ENCODE results near the gene ABLIM2.

Gene ABLIM2

GRCh38 chr4:8098506-8098905 lies 60.1 kb downstream of the ABLIM2 start:
- TF ChIP-seq ARNTL (CRISPR knock-in tag; IDR thresholded peaks at IDR 0.05; ENCODE audit: borderline replicate concordance, low read depth) (no peak), SNAI2 (CRISPR knock-in tag; IDR thresholded peaks at IDR 0.05) (no peak), ZFP30 (CRISPR knock-in tag; IDR thresholded peaks at IDR 0.05) (no peak), CREB5 (CRISPR knock-in tag; IDR thresholded peaks at IDR 0.05; ENCODE audit: low read depth) (no peak), POU6F1 (CRISPR knock-in tag; IDR thresholded peaks at IDR 0.05; ENCODE audit: borderline replicate concordance, low read depth) (no peak)
- ATAC-seq = no peak

GRCh38 chr4:8097721-8098345 lies 60.8 kb downstream of the ABLIM2 start:
- TF ChIP-seq ARNTL (CRISPR knock-in tag; IDR thresholded peaks at IDR 0.05; ENCODE audit: borderline replicate concordance, low read depth) (no peak), PPARA (CRISPR knock-in tag; IDR thresholded peaks at IDR 0.05; ENCODE audit: borderline replicate concordance) (no peak), CSDC2 (CRISPR knock-in tag; IDR thresholded peaks at IDR 0.05) (no peak), SNAI2 (CRISPR knock-in tag; IDR thresholded peaks at IDR 0.05) (no peak), ZFP3 (CRISPR knock-in tag; IDR thresholded peaks at IDR 0.05) (no peak), ZNF565 (CRISPR knock-in tag; conservative IDR thresholded peaks at IDR 0.05; ENCODE audit: low read depth) (no peak), BACH2 (CRISPR knock-in tag; IDR thresholded peaks at IDR 0.05; ENCODE audit: borderline replicate concordance) (no peak), CSRNP3 (CRISPR knock-in tag; IDR thresholded peaks at IDR 0.05) (no peak), OSR1 (CRISPR knock-in tag; IDR thresholded peaks at IDR 0.05) (no peak), ESRRG (CRISPR knock-in tag; IDR thresholded peaks at IDR 0.05) (no peak)
- TF ChIP-seq, protein P1, sequence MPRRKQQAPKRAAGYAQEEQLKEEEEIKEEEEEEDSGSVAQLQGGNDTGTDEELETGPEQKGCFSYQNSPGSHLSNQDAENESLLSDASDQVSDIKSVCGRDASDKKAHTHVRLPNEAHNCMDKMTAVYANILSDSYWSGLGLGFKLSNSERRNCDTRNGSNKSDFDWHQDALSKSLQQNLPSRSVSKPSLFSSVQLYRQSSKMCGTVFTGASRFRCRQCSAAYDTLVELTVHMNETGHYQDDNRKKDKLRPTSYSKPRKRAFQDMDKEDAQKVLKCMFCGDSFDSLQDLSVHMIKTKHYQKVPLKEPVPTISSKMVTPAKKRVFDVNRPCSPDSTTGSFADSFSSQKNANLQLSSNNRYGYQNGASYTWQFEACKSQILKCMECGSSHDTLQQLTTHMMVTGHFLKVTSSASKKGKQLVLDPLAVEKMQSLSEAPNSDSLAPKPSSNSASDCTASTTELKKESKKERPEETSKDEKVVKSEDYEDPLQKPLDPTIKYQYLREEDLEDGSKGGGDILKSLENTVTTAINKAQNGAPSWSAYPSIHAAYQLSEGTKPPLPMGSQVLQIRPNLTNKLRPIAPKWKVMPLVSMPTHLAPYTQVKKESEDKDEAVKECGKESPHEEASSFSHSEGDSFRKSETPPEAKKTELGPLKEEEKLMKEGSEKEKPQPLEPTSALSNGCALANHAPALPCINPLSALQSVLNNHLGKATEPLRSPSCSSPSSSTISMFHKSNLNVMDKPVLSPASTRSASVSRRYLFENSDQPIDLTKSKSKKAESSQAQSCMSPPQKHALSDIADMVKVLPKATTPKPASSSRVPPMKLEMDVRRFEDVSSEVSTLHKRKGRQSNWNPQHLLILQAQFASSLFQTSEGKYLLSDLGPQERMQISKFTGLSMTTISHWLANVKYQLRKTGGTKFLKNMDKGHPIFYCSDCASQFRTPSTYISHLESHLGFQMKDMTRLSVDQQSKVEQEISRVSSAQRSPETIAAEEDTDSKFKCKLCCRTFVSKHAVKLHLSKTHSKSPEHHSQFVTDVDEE (CRISPR knock-in tag; IDR thresholded peaks at IDR 0.05) = no peak
- no peak; the same call in 2 of the 3 replicates for ATAC-seq

- no peak for ATAC-seq
- no peak for TF ChIP-seq PATZ1 (CRISPR knock-in tag; IDR thresholded peaks at IDR 0.05; ENCODE audit: borderline replicate concordance)
- TF ChIP-seq CSRNP3 (CRISPR knock-in tag; IDR thresholded peaks at IDR 0.05) = no peak
- no peak for TF ChIP-seq TCF4 (CRISPR knock-in tag; IDR thresholded peaks at IDR 0.05; ENCODE audit: borderline replicate concordance)
- no peak for TF ChIP-seq SNAI2 (CRISPR knock-in tag; IDR thresholded peaks at IDR 0.05)
- no peak for TF ChIP-seq ISL1 (CRISPR knock-in tag; IDR thresholded peaks at IDR 0.05)
- no peak for TF ChIP-seq CSDC2 (CRISPR knock-in tag; IDR thresholded peaks at IDR 0.05)
- TF ChIP-seq ZFP3 (CRISPR knock-in tag; IDR thresholded peaks at IDR 0.05) = no peak
- TF ChIP-seq OSR1 (CRISPR knock-in tag; IDR thresholded peaks at IDR 0.05) = no peak
- TF ChIP-seq ZNF70 (CRISPR knock-in tag; IDR thresholded peaks at IDR 0.05) = no peak
- no peak for TF ChIP-seq BACH2 (CRISPR knock-in tag; IDR thresholded peaks at IDR 0.05; ENCODE audit: borderline replicate concordance)
These were observed 61.5 kb downstream of the ABLIM2 start for GRCh38 chr4:8097141-8097541.

Data from SK-N-SH treated with all-trans-retinoic acid at 6 μM for 48 hours (cell line).